Measurements from ENCODE around the gene NDOR1. TPM values are rescaled to one million over a fixed set of nuclear protein-coding genes. Genes with fewer than 3 reads are reported as not detected.
A peak's percentile ranks its signal among the peaks of the same experiment; 100 is the strongest.

Gene NDOR1
- total RNA-seq, 1 experiment from 2014 or later = 31.8 TPM

DNA sequence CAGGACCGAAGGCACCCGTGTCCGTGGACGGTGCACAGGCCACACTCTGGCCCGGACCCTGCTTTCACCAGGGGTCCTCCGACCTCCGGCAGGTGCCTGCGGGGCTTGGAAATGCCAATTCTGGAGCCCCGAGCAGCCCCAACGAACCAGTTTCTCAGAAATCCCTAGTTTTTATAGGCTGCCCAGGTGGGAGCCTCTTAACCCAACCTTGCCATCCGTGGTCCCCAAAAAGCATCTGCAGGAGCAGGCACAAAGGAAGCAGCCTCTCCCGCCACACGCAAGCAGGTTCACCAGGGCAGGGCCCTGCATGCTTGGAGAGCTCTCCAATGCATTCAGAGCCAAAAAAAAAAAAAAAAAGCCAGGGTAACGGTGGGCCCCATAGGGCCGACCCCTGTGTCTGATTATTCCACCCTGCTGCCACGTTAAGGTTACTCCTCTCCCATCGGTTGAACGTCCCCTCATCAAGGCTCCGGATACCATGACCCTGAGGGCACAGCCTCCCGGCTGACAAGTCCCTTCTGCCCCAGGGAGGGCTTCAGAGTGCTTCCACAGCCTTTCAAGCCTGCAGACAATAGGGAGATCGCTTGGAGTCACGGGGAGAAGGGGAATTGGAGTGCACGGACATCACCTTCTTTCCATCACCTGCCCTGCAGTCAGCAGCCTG is 4.2 kb upstream of the NDOR1 start:
- TF ChIP-seq, protein P1, sequence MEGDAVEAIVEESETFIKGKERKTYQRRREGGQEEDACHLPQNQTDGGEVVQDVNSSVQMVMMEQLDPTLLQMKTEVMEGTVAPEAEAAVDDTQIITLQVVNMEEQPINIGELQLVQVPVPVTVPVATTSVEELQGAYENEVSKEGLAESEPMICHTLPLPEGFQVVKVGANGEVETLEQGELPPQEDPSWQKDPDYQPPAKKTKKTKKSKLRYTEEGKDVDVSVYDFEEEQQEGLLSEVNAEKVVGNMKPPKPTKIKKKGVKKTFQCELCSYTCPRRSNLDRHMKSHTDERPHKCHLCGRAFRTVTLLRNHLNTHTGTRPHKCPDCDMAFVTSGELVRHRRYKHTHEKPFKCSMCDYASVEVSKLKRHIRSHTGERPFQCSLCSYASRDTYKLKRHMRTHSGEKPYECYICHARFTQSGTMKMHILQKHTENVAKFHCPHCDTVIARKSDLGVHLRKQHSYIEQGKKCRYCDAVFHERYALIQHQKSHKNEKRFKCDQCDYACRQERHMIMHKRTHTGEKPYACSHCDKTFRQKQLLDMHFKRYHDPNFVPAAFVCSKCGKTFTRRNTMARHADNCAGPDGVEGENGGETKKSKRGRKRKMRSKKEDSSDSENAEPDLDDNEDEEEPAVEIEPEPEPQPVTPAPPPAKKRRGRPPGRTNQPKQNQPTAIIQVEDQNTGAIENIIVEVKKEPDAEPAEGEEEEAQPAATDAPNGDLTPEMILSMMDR (IDR thresholded peaks at IDR 0.05; ENCODE audit: insufficient read depth in 1 of 2, low read depth in 1 of 2, low read length in 1 of 2, severe bottlenecking in 1 of 2, unreplicated experiment in 1 of 2) = no peak
- POLR2A ChIA-PET = interaction anchor here (0.5 to 2.0 kb wide), 13 partner anchors 12 to 401 kb away, joined by 3 to 21 read pairs (median 5); partner anchors contain the start of genes ANAPC2, EXD3, MAN1B1 and NOXA1

DNA sequence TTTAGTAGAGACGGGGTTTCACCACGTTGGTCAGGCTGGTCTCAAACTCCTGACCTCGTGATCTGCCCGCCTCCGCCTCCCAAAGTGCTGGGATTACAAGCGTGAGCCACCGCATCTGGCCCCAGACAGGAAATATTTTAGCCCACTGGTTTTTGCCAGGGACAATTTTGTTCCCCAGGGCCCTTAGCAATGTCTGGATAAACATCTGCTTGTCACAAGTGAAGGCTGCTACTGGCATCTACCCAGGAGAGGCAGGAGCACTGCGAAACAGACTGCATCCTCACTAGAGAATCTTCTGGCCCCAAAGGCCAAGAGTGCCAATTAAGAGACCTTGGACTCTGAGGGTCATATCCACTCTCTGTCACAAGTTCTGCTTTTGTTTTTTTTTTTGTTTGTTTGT is 2.5 kb upstream of the NDOR1 start:
- Histone ChIP-seq H3K27me3 (replicated peaks; ENCODE audit: control insufficient read depth, insufficient read depth, low read length) (no peaks in the 10 kb centered on the region), H3K4me3 (ENCODE audit: low read depth, low read length) (no peak overlapping the region), H3K4me1 (peaks cover 36% of the 10 kb centered on the region), H3K36me3 (ENCODE audit: control insufficient read depth, insufficient read depth, low read length) (no peaks in the 10 kb centered on the region), H3K9me3 (no peaks in the 10 kb centered on the region)
- BruUV-seq (replicated peaks) = no TSS peak
- H3K4me3 Mint-ChIP-seq (ENCODE audit: unreplicated experiment) = no peak overlapping the region
- ChIA-PET POLR2A (no interaction called here), CTCF (no interaction called here)
- no peaks in the 10 kb centered on the region for H3K27me3 Mint-ChIP-seq (ENCODE audit: insufficient read depth, unreplicated experiment)
- peaks cover 12% of the 10 kb centered on the region for H3K4me1 Mint-ChIP-seq (ENCODE audit: low read depth, unreplicated experiment)
- intact Hi-C loops (cut with micrococcal nuclease; ENCODE audit: unreplicated experiment) = loop anchor here (5.0 kb wide), 1 partner anchor 34 kb away; no protein-coding TSS in a partner anchor
- H3K9me3 Mint-ChIP-seq (ENCODE audit: unreplicated experiment) = no peaks in the 10 kb centered on the region
- TF ChIP-seq, protein P1 (IDR thresholded peaks at IDR 0.05; ENCODE audit: insufficient read depth in 1 of 2, low read depth in 1 of 2, low read length in 1 of 2, severe bottlenecking in 1 of 2, unreplicated experiment in 1 of 2) = no peak
- no peak overlapping the region for H3K27ac Mint-ChIP-seq (ENCODE audit: unreplicated experiment)
- peaks cover 46% of the 10 kb centered on the region for H3K36me3 Mint-ChIP-seq (ENCODE audit: insufficient read depth, unreplicated experiment)
- DNase-seq = no peak

More for the DNA sequence above, 4.2 kb upstream of the NDOR1 start:
- H3K27me3 ChIP-seq (replicated peaks; ENCODE audit: control insufficient read depth, insufficient read depth, low read length) = no peaks in the 10 kb centered on the region
- no peaks in the 10 kb centered on the region for H3K9me3 ChIP-seq
- Mint-ChIP-seq H3K4me1 (ENCODE audit: low read depth, unreplicated experiment) (peaks cover under 1% of the 10 kb centered on the region), H3K36me3 (ENCODE audit: insufficient read depth, unreplicated experiment) (peaks cover 36% of the 10 kb centered on the region), H3K9me3 (ENCODE audit: unreplicated experiment) (no peaks in the 10 kb centered on the region), H3K4me3 (ENCODE audit: unreplicated experiment) (peak overlapping the region; percentile 78), H3K27ac (ENCODE audit: unreplicated experiment) (peak overlapping the region; percentile 64), H3K27me3 (ENCODE audit: insufficient read depth, unreplicated experiment) (no peaks in the 10 kb centered on the region)
- no peaks in the 10 kb centered on the region for H3K36me3 ChIP-seq (ENCODE audit: control insufficient read depth, insufficient read depth, low read length)
- H3K4me3 ChIP-seq (ENCODE audit: low read depth, low read length) = peak overlapping the region; percentile 80
- CTCF ChIA-PET = interaction anchor here (0.7 to 1.2 kb wide), 10 partner anchors 10 to 155 kb away, joined by 3 to 12 read pairs (median 4); partner anchors contain the start of genes ANAPC2, SSNA1 and TUBB4B
- no peak for DNase-seq
- intact Hi-C loops (cut with micrococcal nuclease; ENCODE audit: unreplicated experiment) = loop anchor here (5.0 kb wide), 1 partner anchor 36 kb away; no protein-coding TSS in a partner anchor
- BruUV-seq (replicated peaks) = no TSS peak
- H3K4me1 ChIP-seq = peaks cover 38% of the 10 kb centered on the region

DNA sequence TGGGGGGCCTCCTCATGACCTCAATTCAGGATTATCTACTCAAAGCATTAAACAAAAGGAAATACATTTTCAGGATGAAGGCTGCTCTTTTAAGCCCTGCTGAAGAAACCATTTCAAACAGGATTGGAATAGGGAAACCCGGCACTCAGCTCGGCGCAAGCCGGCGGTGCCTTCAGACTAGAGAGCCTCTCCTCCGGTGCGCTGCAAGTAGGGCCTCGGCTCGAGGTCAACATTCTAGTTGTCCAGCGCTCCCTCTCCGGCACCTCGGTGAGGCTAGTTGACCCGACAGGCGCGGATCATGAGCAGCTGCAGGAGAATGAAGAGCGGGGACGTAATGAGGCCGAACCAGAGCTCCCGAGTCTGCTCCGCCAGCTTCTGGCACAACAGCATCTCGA is 772 bp upstream of the NDOR1 start:
- Mint-ChIP-seq H3K9me3 (ENCODE audit: unreplicated experiment) (no peaks in the 10 kb centered on the region), H3K27ac (ENCODE audit: unreplicated experiment) (peak overlapping the region; percentile 94), H3K27me3 (ENCODE audit: insufficient read depth, unreplicated experiment) (no peaks in the 10 kb centered on the region), H3K4me1 (ENCODE audit: low read depth, unreplicated experiment) (peaks cover 12% of the 10 kb centered on the region), H3K36me3 (ENCODE audit: insufficient read depth, unreplicated experiment) (peaks cover 47% of the 10 kb centered on the region), H3K4me3 (ENCODE audit: unreplicated experiment) (peak overlapping the region; percentile 92)
- ChIA-PET POLR2A (interaction anchor here (0.6 to 1.1 kb wide), 3 partner anchors 16 to 61 kb away, joined by 3 to 4 read pairs (median 3); no protein-coding TSS in a partner anchor), CTCF (no interaction called here)
- Histone ChIP-seq H3K4me1 (peaks cover 19% of the 10 kb centered on the region), H3K9me3 (no peaks in the 10 kb centered on the region), H3K4me3 (ENCODE audit: low read depth, low read length) (peak overlapping the region; percentile 89), H3K27me3 (replicated peaks; ENCODE audit: control insufficient read depth, insufficient read depth, low read length) (no peaks in the 10 kb centered on the region), H3K36me3 (ENCODE audit: control insufficient read depth, insufficient read depth, low read length) (no peaks in the 10 kb centered on the region; the same call in 1 of the 2 replicates)
- no peak for DNase-seq
- intact Hi-C loops (cut with micrococcal nuclease; ENCODE audit: unreplicated experiment) = loop anchor here (5.0 kb wide), 1 partner anchor 33 kb away; no protein-coding TSS in a partner anchor
- BruUV-seq (replicated peaks) = no TSS peak
- TF ChIP-seq, protein P1 (IDR thresholded peaks at IDR 0.05; ENCODE audit: insufficient read depth in 1 of 2, low read depth in 1 of 2, low read length in 1 of 2, severe bottlenecking in 1 of 2, unreplicated experiment in 1 of 2) = no peak

All from Caco-2 (cell line).